ENCODE measurements around the gene ARHGEF39. TPM values are rescaled to one million over a fixed set of nuclear protein-coding genes. Genes with fewer than 3 reads are reported as not detected.

Gene ARHGEF39
- total RNA-seq, 4 donors from 2014 or later: 1.3 to 17.5 (median 5.1) TPM

DNA sequence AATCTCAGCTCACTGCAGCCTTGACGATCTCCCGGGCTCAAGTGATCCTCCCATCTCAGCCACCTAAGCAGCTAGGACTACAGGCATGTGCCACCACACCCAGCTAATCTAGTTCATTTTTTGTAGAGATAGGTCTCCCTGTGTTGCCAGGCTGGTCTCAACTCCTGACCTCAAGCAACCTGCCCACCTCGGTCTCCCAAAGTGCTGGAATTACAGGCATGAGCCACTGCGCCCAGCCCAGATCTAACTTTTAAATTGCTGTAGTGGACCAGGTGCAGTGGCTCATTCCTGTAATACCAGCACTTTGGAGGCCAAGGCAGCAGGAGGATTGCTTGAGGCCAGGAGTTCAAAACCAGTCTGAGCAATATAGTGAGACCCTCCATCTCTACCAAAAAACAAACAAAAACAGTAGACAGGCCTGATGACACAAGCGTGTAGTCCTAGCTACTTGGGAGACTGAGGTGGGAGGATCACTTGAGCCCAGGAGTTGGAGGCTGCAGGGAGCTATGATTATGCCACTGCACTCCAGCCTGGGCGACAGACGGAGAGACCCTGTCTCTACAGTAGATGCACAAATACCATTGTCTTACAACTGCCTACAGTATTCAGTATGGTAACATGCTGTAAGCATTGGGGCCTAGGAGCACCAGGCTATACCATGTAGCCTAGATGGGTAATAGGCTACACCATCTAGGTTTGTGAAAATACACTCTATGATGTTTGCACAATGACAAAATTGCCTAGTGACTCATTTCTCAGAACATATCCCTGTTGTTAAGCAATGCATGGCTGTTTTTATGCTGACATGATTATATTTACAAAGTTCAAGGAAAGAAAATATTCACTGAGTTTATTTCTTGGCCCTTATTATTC, 12.8 kb downstream of the ARHGEF39 start:
- 68 to 79% methylated on average over 7 of the region's 7 CpGs for WGBS, 2 donors
- H3K4me1 ChIP-seq: peaks cover 5 to 46% (median 23%) of the 10 kb centered on the region in 3 donors
- no peaks in the 10 kb centered on the region for H3K27me3 ChIP-seq
- TF ChIP-seq, protein P1, sequence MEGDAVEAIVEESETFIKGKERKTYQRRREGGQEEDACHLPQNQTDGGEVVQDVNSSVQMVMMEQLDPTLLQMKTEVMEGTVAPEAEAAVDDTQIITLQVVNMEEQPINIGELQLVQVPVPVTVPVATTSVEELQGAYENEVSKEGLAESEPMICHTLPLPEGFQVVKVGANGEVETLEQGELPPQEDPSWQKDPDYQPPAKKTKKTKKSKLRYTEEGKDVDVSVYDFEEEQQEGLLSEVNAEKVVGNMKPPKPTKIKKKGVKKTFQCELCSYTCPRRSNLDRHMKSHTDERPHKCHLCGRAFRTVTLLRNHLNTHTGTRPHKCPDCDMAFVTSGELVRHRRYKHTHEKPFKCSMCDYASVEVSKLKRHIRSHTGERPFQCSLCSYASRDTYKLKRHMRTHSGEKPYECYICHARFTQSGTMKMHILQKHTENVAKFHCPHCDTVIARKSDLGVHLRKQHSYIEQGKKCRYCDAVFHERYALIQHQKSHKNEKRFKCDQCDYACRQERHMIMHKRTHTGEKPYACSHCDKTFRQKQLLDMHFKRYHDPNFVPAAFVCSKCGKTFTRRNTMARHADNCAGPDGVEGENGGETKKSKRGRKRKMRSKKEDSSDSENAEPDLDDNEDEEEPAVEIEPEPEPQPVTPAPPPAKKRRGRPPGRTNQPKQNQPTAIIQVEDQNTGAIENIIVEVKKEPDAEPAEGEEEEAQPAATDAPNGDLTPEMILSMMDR (IDR thresholded peaks at IDR 0.05): no peak
- TF ChIP-seq POLR2A (IDR thresholded peaks at IDR 0.05): no peak
- no peak overlapping the region for H3K4me3 ChIP-seq
- DNase-seq: no peak
- intact Hi-C loops (cut with DNase I): no loop called here
- H3K9me3 ChIP-seq: no peaks in the 10 kb centered on the region
- H3K36me3 ChIP-seq: no peaks in the 10 kb centered on the region
- H3K27ac ChIP-seq: peak overlapping the region in 1 of 4 donors; percentile 9

- Histone ChIP-seq H3K27ac (peak within 1 kb of the TSS; percentile 3 to 78 (median 48)), H3K4me1 (peaks cover 8 to 54% (median 23%) of the 10 kb centered on the region in 3 donors), H3K9me3 (no peaks in the 10 kb centered on the region), H3K4me3 (peak within 1 kb of the TSS; percentile 2 to 55 (median 24)), H3K36me3 (no peaks in the 10 kb centered on the region), H3K27me3 (no peaks in the 10 kb centered on the region)
- intact Hi-C loops (cut with DNase I): no loop called here
- TF ChIP-seq, protein P1 (IDR thresholded peaks at IDR 0.05): no peak
- TF ChIP-seq POLR2A (IDR thresholded peaks at IDR 0.05): no peak
- no peak for DNase-seq
- 62 to 81% methylated on average over 7 to 14 of the region's 22 CpGs for WGBS, 2 donors
Measured at GRCh38 chr9:35650341-35651158, 14.4 kb downstream of the ARHGEF39 start, which contains the start of gene SIT1. SIT1 (minus strand) TSS chr9:35650931; CDS start chr9:35650853, 78 bp downstream.

GRCh38 chr9:35649431-35650340, 15.3 kb downstream of the ARHGEF39 start:
- Histone ChIP-seq H3K4me1 (peaks cover 8 to 61% (median 27%) of the 10 kb centered on the region in 3 donors), H3K4me3 (peak overlapping the region in 3 of 4 donors; percentile 11 to 55 (median 37)), H3K27ac (peak overlapping the region; percentile 3 to 78 (median 48)), H3K9me3 (no peaks in the 10 kb centered on the region), H3K36me3 (no peaks in the 10 kb centered on the region), H3K27me3 (no peaks in the 10 kb centered on the region)
- no peak for DNase-seq
- intact Hi-C loops (cut with DNase I): no loop called here
- no peak for TF ChIP-seq POLR2A (IDR thresholded peaks at IDR 0.05)
- TF ChIP-seq, protein P1 (IDR thresholded peaks at IDR 0.05): no peak
- 47 to 51% methylated on average over 8 to 14 of the region's 26 CpGs for WGBS, 2 donors

DNA sequence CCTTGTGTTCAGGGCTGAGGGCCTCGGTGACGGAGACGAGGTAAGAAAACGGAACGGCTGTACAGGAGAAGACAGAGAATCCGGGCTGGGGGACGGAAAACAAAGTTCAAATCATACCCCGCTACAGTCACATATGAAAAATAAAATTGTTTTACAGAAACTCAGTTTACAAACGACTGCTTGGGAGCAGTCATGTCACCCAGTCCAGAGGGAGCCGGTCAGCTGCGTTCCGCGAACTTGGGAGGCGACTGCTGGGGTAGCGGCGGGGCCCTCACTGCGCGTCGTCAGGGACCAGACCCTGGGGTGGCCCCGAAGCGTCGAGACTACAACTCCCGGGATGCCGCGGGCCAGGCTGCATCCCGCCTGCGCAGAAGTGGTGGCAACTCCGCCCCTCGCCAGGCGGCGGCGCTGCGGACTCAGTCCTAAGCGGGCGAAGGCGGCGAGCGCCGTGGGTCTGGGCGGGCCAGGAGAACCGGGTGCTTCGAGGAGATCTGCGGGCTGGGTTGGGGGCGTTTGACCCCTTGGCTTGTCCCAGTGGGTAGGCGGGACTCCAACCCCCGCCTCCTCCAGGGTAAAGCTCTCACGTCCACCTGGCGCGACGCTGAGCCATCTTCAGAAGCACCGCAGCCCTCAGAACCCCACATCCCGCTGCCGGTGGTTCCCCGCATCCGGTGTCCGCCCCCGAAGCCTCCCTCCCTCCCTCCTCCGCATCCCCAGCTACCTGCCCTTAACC, 18.3 kb downstream of the ARHGEF39 start:
- Histone ChIP-seq H3K27me3 (no peaks in the 10 kb centered on the region), H3K27ac (peak overlapping the region; percentile 79 to 94 (median 88)), H3K4me1 (peaks cover 8 to 63% (median 15%) of the 10 kb centered on the region in 3 donors), H3K9me3 (no peaks in the 10 kb centered on the region), H3K36me3 (no peaks in the 10 kb centered on the region), H3K4me3 (peak overlapping the region; percentile 35 to 75 (median 60))
- 1% methylated on average over 10 to 19 of the region's 58 CpGs for WGBS, 2 donors
- TF ChIP-seq, protein P1 (IDR thresholded peaks at IDR 0.05): peak; percentile 93 to 99 (median 98)
- peak in 3 of 4 donors; percentile 10 to 92 (median 84) for TF ChIP-seq POLR2A (IDR thresholded peaks at IDR 0.05)
- DNase-seq: peak; percentile 57
- intact Hi-C loops (cut with DNase I): no loop called here

Measured in esophagus squamous epithelium (tissue), 5 donors.